Neural crest cell (in vitro differentiated cells): ENCODE data around the gene CD8A. TPM values are rescaled to one million over a fixed set of nuclear protein-coding genes. Genes with fewer than 3 reads are reported as not detected.
A peak's percentile ranks its signal among the peaks of the same experiment; 100 is the strongest.
"Not testable (repeated sequence)": the region's sequence is repeated elsewhere in the genome, so short reads cannot be mapped to it uniquely, and the experiment has no call there.

ENCODE experiments used
- DNase-seq: peaks from one replicate; pipeline ENCODE4 v3.0.0; 2021; ENCODE audit warnings: low read depth, mixed read lengths, low spot score
- H3K27ac Mint-ChIP-seq: one replicate; pipeline ENCODE4 v1.8.0; 2021; ENCODE audit warnings: mild to moderate bottlenecking, mixed read lengths; ENCODE audit not compliant: unreplicated experiment
- H3K27me3 Mint-ChIP-seq: 2 replicates; pipeline ENCODE4 v1.8.0; 2021; ENCODE audit warnings: low read depth, mild to moderate bottlenecking, mixed read lengths
- H3K36me3 Mint-ChIP-seq: 2 replicates; pipeline ENCODE4 v1.8.0; 2021; ENCODE audit warnings: low read depth, mild to moderate bottlenecking, mixed read lengths
- H3K4me1 Mint-ChIP-seq: 2 replicates; pipeline ENCODE4 v1.8.0; 2021; ENCODE audit warnings: mixed read lengths
- H3K4me3 Mint-ChIP-seq: one replicate; pipeline ENCODE4 v1.8.0; 2021; ENCODE audit warnings: mild to moderate bottlenecking, mixed read lengths
- H3K9me3 Mint-ChIP-seq: 2 replicates; pipeline ENCODE4 v1.8.0; 2021; ENCODE audit warnings: mixed read lengths
- long read RNA-seq: library from polyadenylated mRNA; unstranded; transcript quantifications from one replicate; pipeline ENCODE4 v2.0.0, GENCODE V29; 2020
- total RNA-seq: library from RNA; stranded (reverse); gene quantifications from 2 replicates; pipeline ENCODE4 v1.2.1, GENCODE V29; 2021
- TF ChIP-seq, protein P1 (sequence below): fragments of 200-600 bp; sonication (generic); conservative IDR thresholded peaks from 2 replicates; pipeline ENCODE4 v1.5.0; 2021; ENCODE audit warnings: antibody characterized with exemption, mild to moderate bottlenecking

CD8A gene
- total RNA-seq = 0.16 and 0.54 TPM in 2 replicates
- long read RNA-seq = 0 reads

DNA sequence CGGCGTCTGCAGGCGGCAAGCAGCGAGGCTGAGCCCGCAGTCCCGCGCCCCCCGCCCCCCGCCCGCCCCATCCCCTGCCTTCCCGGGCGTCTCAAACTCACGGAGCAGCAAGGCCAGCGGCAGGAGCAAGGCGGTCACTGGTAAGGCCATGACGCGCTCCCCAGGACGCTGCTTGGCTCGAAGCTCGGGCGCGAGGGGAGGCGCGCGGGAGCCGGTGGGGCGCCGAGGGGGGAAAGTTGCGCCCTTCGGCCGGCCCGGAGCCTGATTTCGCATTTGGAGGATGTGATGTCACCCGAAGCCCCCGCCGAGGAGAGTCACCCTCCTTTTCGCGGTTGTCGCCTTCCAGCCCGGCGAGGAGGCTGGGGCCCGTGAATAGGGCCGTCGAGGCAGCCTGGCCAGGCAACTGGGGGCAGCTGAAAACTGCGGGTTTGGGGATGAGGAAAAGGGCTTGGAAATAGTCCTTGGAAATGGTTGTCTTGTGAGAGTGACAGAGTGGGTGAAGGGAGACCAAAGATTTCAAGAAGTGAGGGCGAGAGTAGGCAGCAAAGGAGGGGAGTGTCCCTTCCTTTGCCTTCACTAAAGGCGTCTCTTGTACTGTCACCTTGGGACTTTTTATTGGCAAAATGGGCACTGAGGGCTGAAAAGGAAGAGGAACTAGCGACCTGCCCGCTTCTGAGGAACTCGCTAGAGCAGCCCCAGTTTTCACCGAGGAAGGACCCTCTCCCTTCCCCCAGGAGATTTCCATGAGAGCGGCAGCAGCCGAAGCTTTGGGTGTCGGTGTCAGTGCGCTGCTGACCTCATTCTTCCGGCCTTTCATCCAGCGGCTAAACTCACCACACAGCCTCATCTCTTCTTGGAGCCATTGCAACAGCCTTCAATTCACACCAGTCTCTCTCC is at the start of gene CD8A:
Gene CD8A (minus strand): TSS at position 238 of the 897 bp plus-strand sequence. CDS start 88 bp downstream, at position 150.
- H3K36me3 Mint-ChIP-seq = peaks cover 4% of the 10 kb centered on the region
- DNase-seq = no peak
- peaks cover 87% of the 10 kb centered on the region for H3K27me3 Mint-ChIP-seq
- peaks cover 8% of the 10 kb centered on the region for H3K4me1 Mint-ChIP-seq
- peaks cover 8% of the 10 kb centered on the region for H3K9me3 Mint-ChIP-seq
- H3K27ac Mint-ChIP-seq = no peak within 1 kb of the TSS
- TF ChIP-seq, protein P1, sequence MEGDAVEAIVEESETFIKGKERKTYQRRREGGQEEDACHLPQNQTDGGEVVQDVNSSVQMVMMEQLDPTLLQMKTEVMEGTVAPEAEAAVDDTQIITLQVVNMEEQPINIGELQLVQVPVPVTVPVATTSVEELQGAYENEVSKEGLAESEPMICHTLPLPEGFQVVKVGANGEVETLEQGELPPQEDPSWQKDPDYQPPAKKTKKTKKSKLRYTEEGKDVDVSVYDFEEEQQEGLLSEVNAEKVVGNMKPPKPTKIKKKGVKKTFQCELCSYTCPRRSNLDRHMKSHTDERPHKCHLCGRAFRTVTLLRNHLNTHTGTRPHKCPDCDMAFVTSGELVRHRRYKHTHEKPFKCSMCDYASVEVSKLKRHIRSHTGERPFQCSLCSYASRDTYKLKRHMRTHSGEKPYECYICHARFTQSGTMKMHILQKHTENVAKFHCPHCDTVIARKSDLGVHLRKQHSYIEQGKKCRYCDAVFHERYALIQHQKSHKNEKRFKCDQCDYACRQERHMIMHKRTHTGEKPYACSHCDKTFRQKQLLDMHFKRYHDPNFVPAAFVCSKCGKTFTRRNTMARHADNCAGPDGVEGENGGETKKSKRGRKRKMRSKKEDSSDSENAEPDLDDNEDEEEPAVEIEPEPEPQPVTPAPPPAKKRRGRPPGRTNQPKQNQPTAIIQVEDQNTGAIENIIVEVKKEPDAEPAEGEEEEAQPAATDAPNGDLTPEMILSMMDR = no peak
- H3K4me3 Mint-ChIP-seq = peak within 1 kb of the TSS; percentile 79

GRCh38 chr2:86839871-86840548 is 49.3 kb upstream of the CD8A start:
- H3K9me3 Mint-ChIP-seq, H3K27ac Mint-ChIP-seq, H3K27me3 Mint-ChIP-seq, DNase-seq, H3K4me1 Mint-ChIP-seq, H3K36me3 Mint-ChIP-seq, H3K4me3 Mint-ChIP-seq: not testable (repeated sequence)

- H3K27me3 Mint-ChIP-seq, H3K4me1 Mint-ChIP-seq, H3K4me3 Mint-ChIP-seq, H3K36me3 Mint-ChIP-seq, H3K9me3 Mint-ChIP-seq, H3K27ac Mint-ChIP-seq, DNase-seq: not testable (repeated sequence)
Observed at GRCh38 chr2:86839455-86839854, 48.7 kb upstream of the CD8A start.

- H3K9me3 Mint-ChIP-seq, DNase-seq, H3K4me3 Mint-ChIP-seq, H3K36me3 Mint-ChIP-seq, H3K4me1 Mint-ChIP-seq, H3K27ac Mint-ChIP-seq, H3K27me3 Mint-ChIP-seq: not testable (repeated sequence)
Observed at GRCh38 chr2:86837714-86838113, 47.0 kb upstream of the CD8A start.

DNA sequence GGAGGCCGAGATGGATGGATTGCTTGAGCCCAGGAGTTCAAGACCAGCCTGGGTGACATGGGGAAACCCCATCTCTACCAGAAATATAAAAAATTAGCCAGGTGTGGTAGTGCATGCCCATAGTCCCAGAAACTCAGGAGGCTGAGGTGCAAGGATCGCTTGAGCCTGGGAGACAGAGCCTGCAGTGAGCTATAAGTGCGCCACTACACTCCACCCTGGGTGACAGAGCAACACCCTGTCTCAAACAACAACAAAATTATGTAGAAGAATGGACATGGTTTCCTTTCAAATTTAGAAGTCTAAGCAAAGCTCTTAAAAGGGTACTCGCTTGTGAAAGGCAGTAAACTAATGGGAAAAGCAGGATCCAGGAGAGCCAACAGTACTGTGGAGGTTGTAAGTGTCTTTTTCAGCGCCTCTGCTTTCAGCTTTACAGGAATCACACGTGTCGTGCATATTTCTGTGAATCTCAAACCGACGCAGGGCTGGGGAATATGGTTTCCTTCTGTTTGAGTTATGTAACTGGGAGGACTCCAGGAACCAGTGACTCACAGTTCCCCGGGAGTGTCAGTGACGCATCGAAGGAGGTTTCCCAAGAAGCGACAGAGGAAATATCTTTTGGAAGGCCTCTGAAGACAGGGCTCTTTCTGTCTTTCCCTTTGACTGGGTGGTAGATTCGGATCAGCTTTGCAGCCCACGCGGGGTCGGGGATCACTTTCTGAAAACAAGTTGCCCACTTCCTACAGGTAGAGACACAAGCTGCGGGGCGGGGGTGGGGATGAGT is 46.4 kb upstream of the CD8A start:
- H3K27me3 Mint-ChIP-seq, H3K27ac Mint-ChIP-seq, H3K36me3 Mint-ChIP-seq, H3K4me3 Mint-ChIP-seq, H3K9me3 Mint-ChIP-seq, DNase-seq, H3K4me1 Mint-ChIP-seq: not testable (repeated sequence)

- not testable (repeated sequence) for H3K9me3 Mint-ChIP-seq, H3K4me3 Mint-ChIP-seq, H3K27me3 Mint-ChIP-seq, DNase-seq, H3K27ac Mint-ChIP-seq, H3K36me3 Mint-ChIP-seq
- H3K4me1 Mint-ChIP-seq = peaks cover 16% of the 10 kb centered on the region
Observed at GRCh38 chr2:86835548-86835889, 44.8 kb upstream of the CD8A start.

DNA sequence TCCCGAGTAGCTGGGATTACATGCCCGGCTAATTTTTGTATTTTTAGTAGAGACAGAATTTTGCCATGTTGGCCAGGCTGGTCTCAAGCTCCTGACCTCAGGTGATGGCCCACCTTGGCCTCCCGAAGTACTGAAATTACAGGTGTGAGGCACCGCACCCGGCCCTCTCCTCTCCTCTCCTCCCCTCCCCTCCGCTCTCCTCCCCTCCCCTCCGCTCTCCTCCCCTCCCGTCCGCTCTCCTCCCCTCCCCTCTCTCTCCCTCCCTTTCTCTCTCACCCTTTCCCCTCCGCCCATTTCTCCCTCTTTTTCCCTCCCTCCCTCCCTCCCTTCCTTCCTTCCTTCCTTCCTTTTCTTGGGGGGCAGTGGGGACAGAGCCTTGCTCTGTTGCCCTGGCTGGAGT is 42.6 kb upstream of the CD8A start:
- peaks cover 13% of the 10 kb centered on the region for H3K4me1 Mint-ChIP-seq
- H3K9me3 Mint-ChIP-seq = no peaks in the 10 kb centered on the region
- no peaks in the 10 kb centered on the region for H3K36me3 Mint-ChIP-seq
- no peak overlapping the region for H3K27ac Mint-ChIP-seq
- TF ChIP-seq, protein P1 = no peak
- no peaks in the 10 kb centered on the region for H3K27me3 Mint-ChIP-seq
- no peak overlapping the region for H3K4me3 Mint-ChIP-seq
- DNase-seq = no peak
